ENCODE measurements around the gene SCYGR4. TPM values are rescaled to one million over a fixed set of nuclear protein-coding genes. Genes with fewer than 3 reads are reported as not detected.

The SCYGR4 gene
- total RNA-seq, 1 experiment from 2014 or later = not detected

- Mint-ChIP-seq H3K36me3 (ENCODE audit: insufficient read depth, unreplicated experiment) (no peaks in the 10 kb centered on the region), H3K4me1 (ENCODE audit: low read depth, unreplicated experiment) (peaks cover 10% of the 10 kb centered on the region), H3K27ac (ENCODE audit: unreplicated experiment) (no peak overlapping the region), H3K27me3 (ENCODE audit: insufficient read depth, unreplicated experiment) (no peaks in the 10 kb centered on the region), H3K4me3 (ENCODE audit: unreplicated experiment) (no peak overlapping the region), H3K9me3 (ENCODE audit: unreplicated experiment) (no peaks in the 10 kb centered on the region)
- no peak for DNase-seq
- ChIA-PET CTCF (no interaction called here), POLR2A (interaction anchor here (0.5 kb wide), 1 partner anchor 136 kb away, joined by 4 read pairs; no protein-coding TSS in a partner anchor)
- no TSS peak for BruUV-seq (replicated peaks)
- no peak overlapping the region for H3K4me3 ChIP-seq (ENCODE audit: low read depth, low read length)
- intact Hi-C loops (cut with micrococcal nuclease; ENCODE audit: unreplicated experiment) = no loop called here
- H3K9me3 ChIP-seq = no peaks in the 10 kb centered on the region
- no peaks in the 10 kb centered on the region for H3K4me1 ChIP-seq
- no peak for TF ChIP-seq CTCF (IDR thresholded peaks at IDR 0.05; ENCODE audit: insufficient read depth in 1 of 2, low read depth in 1 of 2, low read length in 1 of 2, severe bottlenecking in 1 of 2, unreplicated experiment in 1 of 2)
- H3K27me3 ChIP-seq (replicated peaks; ENCODE audit: control insufficient read depth, insufficient read depth, low read length) = no peaks in the 10 kb centered on the region
- no peaks in the 10 kb centered on the region for H3K36me3 ChIP-seq (ENCODE audit: control insufficient read depth, insufficient read depth, low read length)
Observed at GRCh38 chr2:227615906-227616305, 1.4 kb upstream of the SCYGR4 start.

- no peak for DNase-seq
- Histone ChIP-seq H3K4me3 (ENCODE audit: low read depth, low read length) (no peak overlapping the region), H3K27me3 (replicated peaks; ENCODE audit: control insufficient read depth, insufficient read depth, low read length) (no peaks in the 10 kb centered on the region), H3K4me1 (no peaks in the 10 kb centered on the region), H3K36me3 (ENCODE audit: control insufficient read depth, insufficient read depth, low read length) (no peaks in the 10 kb centered on the region), H3K9me3 (no peaks in the 10 kb centered on the region)
- Mint-ChIP-seq H3K27ac (ENCODE audit: unreplicated experiment) (no peak overlapping the region), H3K9me3 (ENCODE audit: unreplicated experiment) (no peaks in the 10 kb centered on the region), H3K4me1 (ENCODE audit: low read depth, unreplicated experiment) (peaks cover 10% of the 10 kb centered on the region), H3K27me3 (ENCODE audit: insufficient read depth, unreplicated experiment) (no peaks in the 10 kb centered on the region), H3K36me3 (ENCODE audit: insufficient read depth, unreplicated experiment) (no peaks in the 10 kb centered on the region), H3K4me3 (ENCODE audit: unreplicated experiment) (no peak overlapping the region)
- no TSS peak for BruUV-seq (replicated peaks)
- TF ChIP-seq CTCF (IDR thresholded peaks at IDR 0.05; ENCODE audit: insufficient read depth in 1 of 2, low read depth in 1 of 2, low read length in 1 of 2, severe bottlenecking in 1 of 2, unreplicated experiment in 1 of 2) = no peak
- intact Hi-C loops (cut with micrococcal nuclease; ENCODE audit: unreplicated experiment) = no loop called here
- CTCF ChIA-PET = no interaction called here
- POLR2A ChIA-PET = no interaction called here
Observed at GRCh38 chr2:227616631-227617030, 667 bp upstream of the SCYGR4 start.

- Mint-ChIP-seq H3K4me1 (ENCODE audit: low read depth, unreplicated experiment) (peaks cover 8% of the 10 kb centered on the region), H3K36me3 (ENCODE audit: insufficient read depth, unreplicated experiment) (no peaks in the 10 kb centered on the region), H3K27ac (ENCODE audit: unreplicated experiment) (no peak overlapping the region), H3K4me3 (ENCODE audit: unreplicated experiment) (no peak overlapping the region), H3K27me3 (ENCODE audit: insufficient read depth, unreplicated experiment) (no peaks in the 10 kb centered on the region), H3K9me3 (ENCODE audit: unreplicated experiment) (peaks cover 15% of the 10 kb centered on the region)
- no peaks in the 10 kb centered on the region for H3K27me3 ChIP-seq (replicated peaks; ENCODE audit: control insufficient read depth, insufficient read depth, low read length)
- no peak for DNase-seq
- H3K4me1 ChIP-seq = no peaks in the 10 kb centered on the region
- intact Hi-C loops (cut with micrococcal nuclease; ENCODE audit: unreplicated experiment) = no loop called here
- H3K36me3 ChIP-seq (ENCODE audit: control insufficient read depth, insufficient read depth, low read length) = no peaks in the 10 kb centered on the region
- ChIA-PET POLR2A (no interaction called here), CTCF (no interaction called here)
- no TSS peak for BruUV-seq (replicated peaks)
- no peak for TF ChIP-seq CTCF (IDR thresholded peaks at IDR 0.05; ENCODE audit: insufficient read depth in 1 of 2, low read depth in 1 of 2, low read length in 1 of 2, severe bottlenecking in 1 of 2, unreplicated experiment in 1 of 2)
- H3K4me3 ChIP-seq (ENCODE audit: low read depth, low read length) = no peak overlapping the region
- H3K9me3 ChIP-seq = no peaks in the 10 kb centered on the region
Observed at GRCh38 chr2:227623226-227623625, 5.9 kb downstream of the SCYGR4 start.

Measured in Caco-2 (cell line).